PFSK-1 (cell line): Measurements from ENCODE around the gene IQCK.

Source experiments
- POLR2AphosphoS5 ChIP-seq: IDR thresholded peaks from 2 replicates; pipeline ENCODE4 v1.6.1; 2012; ENCODE audit warnings: low read depth, mild to moderate bottlenecking, control low read depth, low read length, moderate library complexity
- REST ChIP-seq, 2 experiments: IDR thresholded peaks; 2 replicates each; pipeline versions ENCODE4 v1.6.1 to v1.8.0; 2011 to 2012; ENCODE audit warnings: low read depth in 2 of 2, low read length in 2 of 2, control low read depth in 1 of 2, inconsistent platforms in 1 of 2, mild to moderate bottlenecking in 1 of 2, moderate library complexity in 1 of 2; ENCODE audit not compliant: insufficient read depth in 1 of 2
- TAF1 ChIP-seq: IDR thresholded peaks from 2 replicates; pipeline ENCODE4 v1.6.1; 2012; ENCODE audit warnings: low read length, control low read depth, borderline replicate concordance; ENCODE audit not compliant: insufficient read depth

- TF ChIP-seq REST (IDR thresholded peaks at IDR 0.05; ENCODE audit: insufficient read depth in 1 of 2, low read depth in 2 of 2, low read length in 2 of 2) (no peak), POLR2AphosphoS5 (no peak), TAF1 (no peak)
Measured at GRCh38 chr16:19769239-19769638, 51.2 kb downstream of the IQCK start.
